ENCODE results near the gene SURF6. TPM values are rescaled to one million over a fixed set of nuclear protein-coding genes. Genes with fewer than 3 reads are reported as not detected.

The SURF6 gene
- total and polyA plus RNA-seq, 2 experiments from 2014 or later: 17.6 to 27.6 TPM

GRCh38 chr9:133355881-133356357, 19.9 kb upstream of the SURF6 start:
- H3K27me3 Mint-ChIP-seq (ENCODE audit: insufficient read depth, low read depth, poor library complexity): peaks cover 19% of the 10 kb centered on the region
- peak overlapping the region; percentile 95 for H3K4me3 Mint-ChIP-seq
- H3K9me3 Mint-ChIP-seq: no peaks in the 10 kb centered on the region
- Histone ChIP-seq H3F3A (replicated peaks; ENCODE audit: low read depth) (peaks cover 40% of the 10 kb centered on the region), H3K4me1 (ENCODE audit: insufficient read depth) (peaks cover 14% of the 10 kb centered on the region; the same call in 1 of the 2 replicates), H3K4me2 (peak overlapping the region; percentile 89), H3K4me3 (peak overlapping the region; percentile 94), H3K27me3 (ENCODE audit: insufficient read depth) (no peaks in the 10 kb centered on the region), H3K36me3 (ENCODE audit: insufficient read depth) (peaks cover 15% of the 10 kb centered on the region), H4K20me1 (replicated peaks; ENCODE audit: insufficient read depth) (peaks cover 26% of the 10 kb centered on the region), H3K79me2 (replicated peaks; ENCODE audit: insufficient read depth) (peaks cover 23% of the 10 kb centered on the region), H3K27ac (ENCODE audit: low read depth) (no peak overlapping the region), H3K9me2 (ENCODE audit: insufficient read depth) (no peaks in the 10 kb centered on the region), H2AFZ (no peak overlapping the region)
- H3K4me1 Mint-ChIP-seq: peaks cover 8% of the 10 kb centered on the region; the same call in 2 of the 3 replicates
- peak; percentile 9 for ATAC-seq
- peak; percentile 51 for DNase-seq (ENCODE audit: low spot score)
- TF ChIP-seq ETS1 (IDR thresholded peaks at IDR 0.05): no peak
- TF ChIP-seq, protein P1, sequence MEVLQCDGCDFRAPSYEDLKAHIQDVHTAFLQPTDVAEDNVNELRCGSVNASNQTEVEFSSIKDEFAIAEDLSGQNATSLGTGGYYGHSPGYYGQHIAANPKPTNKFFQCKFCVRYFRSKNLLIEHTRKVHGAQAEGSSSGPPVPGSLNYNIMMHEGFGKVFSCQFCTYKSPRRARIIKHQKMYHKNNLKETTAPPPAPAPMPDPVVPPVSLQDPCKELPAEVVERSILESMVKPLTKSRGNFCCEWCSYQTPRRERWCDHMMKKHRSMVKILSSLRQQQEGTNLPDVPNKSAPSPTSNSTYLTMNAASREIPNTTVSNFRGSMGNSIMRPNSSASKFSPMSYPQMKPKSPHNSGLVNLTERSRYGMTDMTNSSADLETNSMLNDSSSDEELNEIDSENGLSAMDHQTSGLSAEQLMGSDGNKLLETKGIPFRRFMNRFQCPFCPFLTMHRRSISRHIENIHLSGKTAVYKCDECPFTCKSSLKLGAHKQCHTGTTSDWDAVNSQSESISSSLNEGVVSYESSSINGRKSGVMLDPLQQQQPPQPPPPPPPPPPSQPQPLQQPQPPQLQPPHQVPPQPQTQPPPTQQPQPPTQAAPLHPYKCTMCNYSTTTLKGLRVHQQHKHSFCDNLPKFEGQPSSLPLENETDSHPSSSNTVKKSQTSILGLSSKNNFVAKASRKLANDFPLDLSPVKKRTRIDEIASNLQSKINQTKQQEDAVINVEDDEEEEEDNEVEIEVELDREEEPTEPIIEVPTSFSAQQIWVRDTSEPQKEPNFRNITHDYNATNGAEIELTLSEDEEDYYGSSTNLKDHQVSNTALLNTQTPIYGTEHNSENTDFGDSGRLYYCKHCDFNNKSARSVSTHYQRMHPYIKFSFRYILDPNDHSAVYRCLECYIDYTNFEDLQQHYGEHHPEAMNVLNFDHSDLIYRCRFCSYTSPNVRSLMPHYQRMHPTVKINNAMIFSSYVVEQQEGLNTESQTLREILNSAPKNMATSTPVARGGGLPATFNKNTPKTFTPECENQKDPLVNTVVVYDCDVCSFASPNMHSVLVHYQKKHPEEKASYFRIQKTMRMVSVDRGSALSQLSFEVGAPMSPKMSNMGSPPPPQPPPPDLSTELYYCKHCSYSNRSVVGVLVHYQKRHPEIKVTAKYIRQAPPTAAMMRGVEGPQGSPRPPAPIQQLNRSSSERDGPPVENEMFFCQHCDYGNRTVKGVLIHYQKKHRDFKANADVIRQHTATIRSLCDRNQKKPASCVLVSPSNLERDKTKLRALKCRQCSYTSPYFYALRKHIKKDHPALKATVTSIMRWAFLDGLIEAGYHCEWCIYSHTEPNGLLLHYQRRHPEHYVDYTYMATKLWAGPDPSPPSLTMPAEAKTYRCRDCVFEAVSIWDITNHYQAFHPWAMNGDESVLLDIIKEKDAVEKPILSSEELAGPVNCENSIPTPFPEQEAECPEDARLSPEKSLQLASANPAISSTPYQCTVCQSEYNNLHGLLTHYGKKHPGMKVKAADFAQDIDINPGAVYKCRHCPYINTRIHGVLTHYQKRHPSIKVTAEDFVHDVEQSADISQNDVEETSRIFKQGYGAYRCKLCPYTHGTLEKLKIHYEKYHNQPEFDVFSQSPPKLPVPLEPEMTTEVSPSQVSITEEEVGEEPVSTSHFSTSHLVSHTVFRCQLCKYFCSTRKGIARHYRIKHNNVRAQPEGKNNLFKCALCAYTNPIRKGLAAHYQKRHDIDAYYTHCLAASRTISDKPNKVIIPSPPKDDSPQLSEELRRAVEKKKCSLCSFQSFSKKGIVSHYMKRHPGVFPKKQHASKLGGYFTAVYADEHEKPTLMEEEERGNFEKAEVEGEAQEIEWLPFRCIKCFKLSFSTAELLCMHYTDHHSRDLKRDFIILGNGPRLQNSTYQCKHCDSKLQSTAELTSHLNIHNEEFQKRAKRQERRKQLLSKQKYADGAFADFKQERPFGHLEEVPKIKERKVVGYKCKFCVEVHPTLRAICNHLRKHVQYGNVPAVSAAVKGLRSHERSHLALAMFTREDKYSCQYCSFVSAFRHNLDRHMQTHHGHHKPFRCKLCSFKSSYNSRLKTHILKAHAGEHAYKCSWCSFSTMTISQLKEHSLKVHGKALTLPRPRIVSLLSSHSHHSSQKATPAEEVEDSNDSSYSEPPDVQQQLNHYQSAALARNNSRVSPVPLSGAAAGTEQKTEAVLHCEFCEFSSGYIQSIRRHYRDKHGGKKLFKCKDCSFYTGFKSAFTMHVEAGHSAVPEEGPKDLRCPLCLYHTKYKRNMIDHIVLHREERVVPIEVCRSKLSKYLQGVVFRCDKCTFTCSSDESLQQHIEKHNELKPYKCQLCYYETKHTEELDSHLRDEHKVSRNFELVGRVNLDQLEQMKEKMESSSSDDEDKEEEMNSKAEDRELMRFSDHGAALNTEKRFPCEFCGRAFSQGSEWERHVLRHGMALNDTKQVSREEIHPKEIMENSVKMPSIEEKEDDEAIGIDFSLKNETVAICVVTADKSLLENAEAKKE (CRISPR knock-in tag; IDR thresholded peaks at IDR 0.05): no peak
- TF ChIP-seq STAT1 (IDR thresholded peaks at IDR 0.05; ENCODE audit: unreplicated experiment): no peak
- no peak for TF ChIP-seq ZNF331 (CRISPR knock-in tag; IDR thresholded peaks at IDR 0.05; ENCODE audit: low read depth)
- no peak for TF ChIP-seq CREB1 (CRISPR knock-in tag; IDR thresholded peaks at IDR 0.05; ENCODE audit: low read depth)
- no peak for TF ChIP-seq POLR2AphosphoS5 (IDR thresholded peaks at IDR 0.05; ENCODE audit: low read depth)
- TF ChIP-seq, protein P2, sequence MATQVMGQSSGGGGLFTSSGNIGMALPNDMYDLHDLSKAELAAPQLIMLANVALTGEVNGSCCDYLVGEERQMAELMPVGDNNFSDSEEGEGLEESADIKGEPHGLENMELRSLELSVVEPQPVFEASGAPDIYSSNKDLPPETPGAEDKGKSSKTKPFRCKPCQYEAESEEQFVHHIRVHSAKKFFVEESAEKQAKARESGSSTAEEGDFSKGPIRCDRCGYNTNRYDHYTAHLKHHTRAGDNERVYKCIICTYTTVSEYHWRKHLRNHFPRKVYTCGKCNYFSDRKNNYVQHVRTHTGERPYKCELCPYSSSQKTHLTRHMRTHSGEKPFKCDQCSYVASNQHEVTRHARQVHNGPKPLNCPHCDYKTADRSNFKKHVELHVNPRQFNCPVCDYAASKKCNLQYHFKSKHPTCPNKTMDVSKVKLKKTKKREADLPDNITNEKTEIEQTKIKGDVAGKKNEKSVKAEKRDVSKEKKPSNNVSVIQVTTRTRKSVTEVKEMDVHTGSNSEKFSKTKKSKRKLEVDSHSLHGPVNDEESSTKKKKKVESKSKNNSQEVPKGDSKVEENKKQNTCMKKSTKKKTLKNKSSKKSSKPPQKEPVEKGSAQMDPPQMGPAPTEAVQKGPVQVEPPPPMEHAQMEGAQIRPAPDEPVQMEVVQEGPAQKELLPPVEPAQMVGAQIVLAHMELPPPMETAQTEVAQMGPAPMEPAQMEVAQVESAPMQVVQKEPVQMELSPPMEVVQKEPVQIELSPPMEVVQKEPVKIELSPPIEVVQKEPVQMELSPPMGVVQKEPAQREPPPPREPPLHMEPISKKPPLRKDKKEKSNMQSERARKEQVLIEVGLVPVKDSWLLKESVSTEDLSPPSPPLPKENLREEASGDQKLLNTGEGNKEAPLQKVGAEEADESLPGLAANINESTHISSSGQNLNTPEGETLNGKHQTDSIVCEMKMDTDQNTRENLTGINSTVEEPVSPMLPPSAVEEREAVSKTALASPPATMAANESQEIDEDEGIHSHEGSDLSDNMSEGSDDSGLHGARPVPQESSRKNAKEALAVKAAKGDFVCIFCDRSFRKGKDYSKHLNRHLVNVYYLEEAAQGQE (IDR thresholded peaks at IDR 0.05; ENCODE audit: unreplicated experiment): no peak
- TF ChIP-seq EZH2phosphoT487 (IDR thresholded peaks at IDR 0.05; ENCODE audit: unreplicated experiment): no peak
- TF ChIP-seq EZH2 (IDR thresholded peaks at IDR 0.05; ENCODE audit: low read depth, unreplicated experiment): no peak
- TF ChIP-seq JUNB (IDR thresholded peaks at IDR 0.05; ENCODE audit: unreplicated experiment): no peak
- no peak for TF ChIP-seq NANOG (IDR thresholded peaks at IDR 0.05; ENCODE audit: borderline replicate concordance)
- TF ChIP-seq CTCF (conservative IDR thresholded peaks at IDR 0.05; ENCODE audit: low read depth in 2 of 2): no peak
- TF ChIP-seq ZNF114 (CRISPR knock-in tag; IDR thresholded peaks at IDR 0.05): no peak
- peaks cover 54% of the 10 kb centered on the region for H3K36me3 Mint-ChIP-seq (ENCODE audit: low read depth)
- H3K27ac Mint-ChIP-seq: peak overlapping the region; percentile 95
